HG02571 (cell line): ENCODE measurements around the gene TBCK.

Source experiments
- ATAC-seq: cut with Tn5 transposase; IDR thresholded peaks from one replicate; pipeline ENCODE4 v1.9.1; 2021; ENCODE audit warnings: mild to moderate bottlenecking, moderate library complexity; ENCODE audit not compliant: unreplicated experiment

The TBCK gene

GRCh38 chr4:106315968-106316772, at the start of gene TBCK, which contains the start of gene AIMP1:
TBCK (minus strand) TSS chr4:106316209; CDS start chr4:106308960, 7,249 bp downstream.
AIMP1 (plus strand) TSS chr4:106316550; CDS start chr4:106325010, 8,460 bp downstream.
- ATAC-seq, result peak; percentile 88

- no peak for ATAC-seq
Measured at GRCh38 chr4:106365613-106366012, 49.6 kb upstream of the TBCK start.

- no peak for ATAC-seq
Measured at GRCh38 chr4:106364282-106364681, 48.3 kb upstream of the TBCK start.

GRCh38 chr4:106362086-106362825, 46.2 kb upstream of the TBCK start:
- no peak for ATAC-seq

GRCh38 chr4:106358899-106359298, 42.9 kb upstream of the TBCK start:
- ATAC-seq, result no peak

- no peak for ATAC-seq
Measured at GRCh38 chr4:106355193-106355592, 39.2 kb upstream of the TBCK start.

GRCh38 chr4:106353786-106354185, 37.8 kb upstream of the TBCK start:
- ATAC-seq, result no peak

- no peak for ATAC-seq
Measured at GRCh38 chr4:106351016-106351415, 35.0 kb upstream of the TBCK start.

- ATAC-seq, result no peak
Measured at GRCh38 chr4:106347167-106347566, 31.2 kb upstream of the TBCK start.

- no peak for ATAC-seq
Measured at GRCh38 chr4:106344647-106344970, 28.6 kb upstream of the TBCK start.

- no peak for ATAC-seq
Measured at GRCh38 chr4:106343865-106344646, 28.0 kb upstream of the TBCK start.

- no peak for ATAC-seq
Measured at GRCh38 chr4:106340774-106341173, 24.8 kb upstream of the TBCK start.

GRCh38 chr4:106339431-106339830, 23.4 kb upstream of the TBCK start:
- ATAC-seq, result no peak

GRCh38 chr4:106338671-106339070, 22.7 kb upstream of the TBCK start:
- no peak for ATAC-seq

GRCh38 chr4:106337916-106338315, 21.9 kb upstream of the TBCK start:
- no peak for ATAC-seq

- no peak for ATAC-seq
Measured at GRCh38 chr4:106336618-106337017, 20.6 kb upstream of the TBCK start.

- ATAC-seq, result no peak
Measured at GRCh38 chr4:106334741-106335470, 18.9 kb upstream of the TBCK start.

- no peak for ATAC-seq
Measured at GRCh38 chr4:106333186-106333585, 17.2 kb upstream of the TBCK start.

- peak; percentile 81 for ATAC-seq
Measured at GRCh38 chr4:106329041-106329618, 13.1 kb upstream of the TBCK start.

GRCh38 chr4:106325800-106326199, 9.8 kb upstream of the TBCK start:
- ATAC-seq, result no peak
